GM19025 (cell line): ENCODE data around the gene UNC119.
"Not testable (repeated sequence)": the region's sequence is repeated elsewhere in the genome, so short reads cannot be mapped to it uniquely, and the experiment has no call there.

Source experiments
- ATAC-seq: cut with Tn5 transposase; IDR thresholded peaks from one replicate; pipeline ENCODE4 v1.9.1; 2021; ENCODE audit warnings: mild to moderate bottlenecking, low read depth, moderate library complexity; ENCODE audit not compliant: unreplicated experiment

UNC119 gene

DNA sequence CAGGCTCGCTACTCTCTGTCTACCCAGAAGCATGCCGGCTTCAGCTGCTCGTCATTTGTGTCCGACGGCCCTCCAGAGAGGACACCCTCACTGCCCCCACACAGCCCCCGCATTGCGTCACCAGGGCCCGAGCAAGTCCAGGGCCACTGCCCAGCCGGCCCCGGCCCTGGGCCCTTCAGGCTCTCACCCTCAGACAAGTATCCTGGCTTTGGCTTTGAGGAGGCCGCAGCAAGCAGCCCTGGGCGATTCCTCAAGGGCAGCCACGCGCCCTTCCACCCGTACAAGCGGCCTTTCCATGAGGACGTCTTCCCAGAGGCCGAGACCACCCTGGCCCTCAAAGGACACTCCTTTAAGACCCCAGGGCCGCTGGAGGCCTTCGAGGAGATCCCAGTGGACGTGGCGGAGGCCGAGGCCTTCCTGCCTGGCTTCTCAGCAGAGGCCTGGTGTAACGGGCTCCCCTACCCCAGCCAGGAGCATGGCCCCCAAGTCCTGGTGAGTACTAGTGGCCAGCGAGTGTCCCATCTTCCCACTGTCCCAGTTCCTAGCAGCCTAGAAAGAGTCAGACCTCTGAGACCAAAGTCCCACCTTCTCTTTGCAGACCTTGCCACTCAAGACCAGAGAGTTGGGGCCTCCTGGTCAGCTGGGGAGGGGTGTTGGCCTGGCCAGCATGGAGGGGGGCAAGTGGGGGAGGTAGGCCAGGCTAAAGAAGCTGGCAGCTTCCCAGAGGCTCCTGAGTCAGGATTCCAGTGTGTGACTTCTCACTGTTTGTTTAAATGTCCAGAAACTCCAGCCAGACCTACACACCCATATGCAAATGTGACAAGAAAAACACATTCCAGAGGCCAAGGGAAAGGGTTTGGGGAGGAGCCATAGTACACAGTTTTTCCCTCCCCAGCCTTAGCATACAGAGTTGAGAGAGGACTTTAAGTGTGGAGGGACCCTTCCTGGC is 27.7 kb downstream of the UNC119 start:
- no peak for ATAC-seq

DNA sequence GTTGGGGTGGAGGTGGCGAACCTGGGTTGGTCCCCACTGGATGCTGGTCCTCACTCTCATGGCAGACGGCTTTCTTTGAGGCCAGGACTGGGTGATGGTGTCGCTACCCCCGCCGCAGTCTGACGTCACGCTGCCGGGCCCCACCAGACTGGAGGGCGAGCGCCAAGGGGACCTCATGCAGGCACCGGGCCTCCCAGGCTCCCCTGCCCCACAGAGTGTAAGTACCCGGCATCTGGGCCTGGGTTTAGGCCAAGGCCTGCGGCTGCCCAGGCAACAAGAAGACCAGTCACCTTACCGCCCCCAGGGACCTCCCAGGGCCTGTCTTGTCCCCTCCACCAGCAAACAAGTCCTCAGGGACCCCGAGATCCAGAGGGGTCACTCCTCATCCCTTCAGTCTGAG is 28.5 kb downstream of the UNC119 start:
- ATAC-seq = no peak

DNA sequence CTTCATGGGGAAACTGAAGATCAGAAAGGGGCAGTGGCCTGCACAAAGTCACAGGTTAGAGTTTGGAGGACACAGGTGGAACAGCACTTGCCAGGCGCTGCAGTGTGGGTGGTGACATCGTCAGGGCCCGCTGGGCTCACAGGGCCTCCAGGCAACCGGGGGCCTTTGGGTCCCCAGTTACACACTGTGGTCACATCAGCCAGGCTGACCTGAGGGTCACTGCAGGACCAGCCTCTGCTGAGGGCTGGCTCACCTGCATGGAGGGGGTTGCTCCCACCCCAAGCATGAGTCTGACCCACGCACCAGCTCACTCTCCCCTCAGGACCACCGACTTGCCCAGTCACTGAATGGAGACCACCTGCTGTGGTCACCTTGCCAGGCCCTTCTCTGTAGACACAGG is 29.2 kb downstream of the UNC119 start:
- no peak for ATAC-seq

DNA sequence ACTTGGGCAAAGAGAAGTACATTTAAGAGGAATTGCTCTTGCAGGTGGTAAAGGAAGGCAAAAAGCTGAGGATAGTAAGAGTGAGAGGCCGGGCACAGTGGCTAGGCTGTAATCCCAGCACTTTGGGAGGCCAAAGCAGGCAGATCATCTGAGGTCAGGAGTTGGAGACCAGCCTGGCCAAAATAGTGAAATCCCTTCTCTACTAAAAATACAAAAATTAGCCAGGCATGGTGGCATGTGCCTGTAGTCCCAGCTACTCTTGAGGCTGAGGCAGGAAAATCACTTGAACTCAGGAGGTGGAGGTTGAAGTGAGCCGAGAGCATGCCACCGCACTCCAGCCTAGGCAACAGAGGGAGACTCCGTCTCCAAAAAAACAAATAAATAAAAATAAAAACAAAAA is 30.1 kb downstream of the UNC119 start:
- not testable (repeated sequence) for ATAC-seq

DNA sequence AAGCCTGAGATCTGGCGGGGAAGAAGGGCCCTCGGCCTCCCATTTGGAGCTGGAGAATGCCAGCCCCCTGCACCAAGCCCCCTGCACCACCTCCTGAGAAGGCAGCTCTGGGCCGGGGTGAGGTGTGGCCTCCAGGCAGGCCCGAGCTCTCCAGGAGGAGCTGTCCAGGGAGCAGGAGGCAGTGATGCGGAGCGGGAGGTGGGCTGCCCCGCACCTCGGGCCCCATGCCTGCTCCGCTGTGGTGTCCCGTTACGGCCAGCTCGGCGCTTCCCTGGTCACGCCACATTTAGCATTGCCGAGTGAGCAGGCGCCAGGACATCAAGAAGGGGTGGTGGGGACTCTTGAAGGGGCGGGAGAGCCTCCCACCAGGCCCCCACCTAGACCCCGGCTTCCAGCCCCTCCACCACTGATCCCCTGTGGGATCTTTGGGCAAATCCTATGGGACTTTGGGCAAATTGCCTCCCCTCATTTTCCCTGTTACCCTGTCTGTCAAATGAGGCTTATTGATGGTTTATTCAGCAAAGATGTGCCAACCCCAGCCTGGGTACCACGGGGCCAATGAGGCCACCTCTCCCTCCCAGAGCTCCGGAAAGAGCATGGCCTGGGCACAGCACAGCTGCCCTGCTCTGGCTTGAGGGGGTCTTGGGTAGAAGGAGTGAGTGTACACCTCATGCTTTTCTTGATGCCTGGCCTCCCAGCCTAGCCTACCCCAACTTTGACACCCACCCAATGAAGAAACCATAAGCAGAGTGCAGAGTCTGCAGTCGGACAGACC is 30.9 kb downstream of the UNC119 start:
- no peak for ATAC-seq

DNA sequence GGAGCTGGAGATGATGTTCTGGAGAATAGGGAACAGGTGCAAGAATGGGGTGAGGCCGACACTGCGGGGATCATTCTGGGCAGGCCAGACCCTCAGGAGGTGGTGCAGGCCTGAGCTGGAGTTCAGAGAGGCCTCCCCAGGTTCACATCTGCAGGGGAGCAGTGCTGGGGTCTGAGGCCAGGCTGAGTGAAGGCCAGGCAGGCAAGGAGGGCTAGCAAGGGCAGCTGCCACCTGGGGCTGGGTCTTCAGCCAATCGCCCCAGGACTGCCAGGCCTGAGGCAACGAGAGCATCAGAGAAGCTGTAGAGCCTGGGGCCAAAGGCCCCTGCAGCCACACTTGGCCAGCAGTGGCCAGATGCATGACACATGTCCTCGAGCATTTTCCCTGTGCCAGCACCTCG is 31.7 kb downstream of the UNC119 start:
- ATAC-seq = no peak

DNA sequence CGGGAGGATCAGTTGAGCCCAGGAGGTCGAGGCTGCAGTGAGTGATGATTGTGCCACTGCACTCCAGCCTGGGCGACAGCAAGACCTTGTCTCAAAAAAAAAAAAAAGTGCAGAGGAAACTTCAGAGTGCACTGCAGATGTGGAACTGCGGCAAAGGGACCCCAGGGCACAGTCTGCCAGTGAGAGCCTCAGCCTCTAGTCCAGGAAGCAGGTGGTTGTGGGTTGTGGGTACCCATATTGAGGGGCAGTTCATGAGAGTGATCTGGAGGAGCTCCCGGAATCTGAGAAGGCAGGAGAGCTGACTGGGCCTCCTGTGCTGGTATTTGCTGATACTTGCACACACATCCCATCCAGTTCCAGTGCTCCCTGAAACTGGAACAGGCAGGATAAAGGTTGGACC is 33.2 kb downstream of the UNC119 start:
- no peak for ATAC-seq

DNA sequence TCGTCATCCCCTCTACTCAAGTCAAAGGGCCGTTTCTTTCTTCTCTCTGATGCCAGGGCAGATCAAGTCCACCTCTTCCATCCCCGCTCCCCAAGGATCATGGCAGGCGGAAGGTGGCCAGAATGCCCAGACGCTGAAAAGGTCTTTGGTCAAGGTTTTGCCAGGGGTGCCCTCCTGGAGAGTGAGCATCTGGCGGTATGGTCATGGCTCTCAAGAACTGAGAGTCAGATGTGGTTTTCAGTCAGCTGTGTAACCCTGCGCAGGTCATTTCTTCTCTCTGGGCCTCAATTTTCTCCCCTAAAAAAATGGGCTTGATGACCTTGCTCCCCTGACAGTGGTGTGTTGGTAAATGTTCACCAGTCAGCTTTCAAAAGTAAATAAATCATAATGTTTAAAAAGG is 33.8 kb downstream of the UNC119 start:
- no peak for ATAC-seq

DNA sequence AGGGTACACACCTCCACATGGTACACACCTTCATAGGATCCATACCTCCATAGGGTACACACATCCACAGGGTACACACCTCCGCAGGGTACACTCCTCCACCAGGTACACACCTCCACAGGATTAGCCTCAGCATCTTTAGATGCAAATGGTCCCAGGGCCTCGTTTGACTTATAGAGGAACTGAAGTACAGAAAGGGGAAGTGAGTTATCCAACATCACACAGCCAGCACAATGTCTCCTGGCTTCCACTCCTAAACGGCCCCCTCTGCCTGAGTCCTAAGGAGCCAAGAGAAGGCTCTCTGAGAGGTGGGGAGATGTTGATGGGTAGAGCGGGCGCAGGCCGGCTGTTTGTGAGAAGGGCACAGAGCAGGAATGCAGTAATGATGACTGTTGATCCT is 34.3 kb downstream of the UNC119 start:
- ATAC-seq = no peak

DNA sequence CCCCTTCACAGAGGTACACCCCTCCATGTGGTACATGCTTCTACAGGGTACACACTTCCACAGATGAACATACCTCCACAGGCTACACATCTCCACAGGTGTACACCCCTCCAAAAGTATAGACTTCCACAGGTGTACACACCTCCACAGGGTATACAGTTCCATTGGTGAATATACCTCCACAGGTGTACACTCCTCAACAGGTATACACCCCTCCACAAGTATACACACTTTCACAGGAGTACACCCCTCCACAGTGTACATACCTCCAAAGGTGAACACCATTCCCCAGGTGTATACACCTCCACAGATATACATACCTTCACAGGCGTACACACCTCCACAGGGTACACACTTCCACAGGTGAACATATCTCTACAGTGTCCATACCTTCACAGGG is 36.9 kb downstream of the UNC119 start:
- ATAC-seq = no peak

DNA sequence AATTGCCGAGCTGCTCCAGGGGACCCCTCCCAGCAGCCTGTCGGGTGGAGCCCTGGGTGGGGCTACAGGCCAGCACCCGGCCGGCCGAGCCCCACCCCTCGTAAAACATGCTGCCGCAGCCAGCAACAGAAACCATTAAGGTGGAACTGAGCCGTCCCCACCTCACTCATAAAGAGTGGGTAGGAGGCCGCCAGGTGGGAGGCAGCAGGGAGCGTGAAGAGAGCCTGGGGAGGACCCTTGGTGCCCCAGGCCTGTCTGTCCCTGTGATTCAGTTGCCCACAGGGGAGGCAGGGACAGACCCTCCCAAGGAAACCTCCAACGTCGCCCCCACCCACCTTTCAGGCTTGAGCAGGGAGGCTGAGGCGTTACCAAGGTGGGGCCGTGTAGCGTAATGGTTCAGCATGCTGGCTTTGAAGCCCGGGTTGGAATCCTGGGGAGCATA is 37.8 kb downstream of the UNC119 start:
- no peak for ATAC-seq

DNA sequence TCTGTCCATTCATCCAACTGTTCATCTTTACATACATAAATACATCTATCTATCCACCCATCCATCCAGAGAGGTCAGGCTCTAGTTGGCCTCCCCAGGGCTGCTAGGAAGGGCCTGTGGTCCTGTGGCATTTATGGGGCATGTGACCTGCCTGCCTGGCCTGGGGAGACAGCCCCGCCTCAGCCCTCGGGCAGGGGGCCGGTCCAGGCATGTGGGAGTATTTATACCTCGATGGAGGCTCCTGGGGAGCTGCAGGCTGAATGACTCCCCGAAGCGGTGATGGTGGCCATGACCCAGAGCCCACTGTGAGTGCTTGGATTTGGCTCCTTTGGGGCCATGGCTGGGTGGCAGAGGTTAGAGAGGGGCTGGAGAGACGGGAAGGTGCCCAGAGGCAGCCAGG is 38.9 kb downstream of the UNC119 start:
- no peak for ATAC-seq

DNA sequence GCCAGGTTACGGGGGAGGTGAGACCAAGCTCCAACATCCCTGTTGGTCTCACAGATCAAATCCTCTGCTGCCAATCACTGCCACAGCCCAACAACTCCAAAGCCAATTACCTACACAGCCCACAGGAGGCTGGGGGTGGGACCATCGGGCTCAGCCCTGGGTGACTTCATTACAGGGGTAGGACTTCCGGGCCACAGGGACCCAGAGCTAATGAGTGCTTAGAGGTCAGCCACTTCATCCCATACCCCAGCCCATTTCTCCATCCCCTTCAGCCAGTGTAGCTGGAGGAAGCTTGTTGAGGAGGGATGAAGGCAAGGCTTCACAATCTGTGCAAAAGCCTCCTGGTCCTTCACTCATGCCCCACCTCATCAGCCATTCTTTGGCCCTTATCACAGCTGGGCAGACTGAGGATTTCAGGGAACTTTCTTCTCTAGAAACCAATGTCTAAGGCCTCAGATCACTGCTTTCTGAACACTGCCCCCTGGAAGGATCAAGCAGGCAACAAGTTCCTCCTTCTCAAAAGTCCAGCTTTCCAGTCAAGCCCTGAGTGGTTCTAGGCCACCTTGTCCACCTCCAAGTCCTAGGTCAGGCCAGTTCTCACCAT is 40.5 kb downstream of the UNC119 start:
- no peak for ATAC-seq

DNA sequence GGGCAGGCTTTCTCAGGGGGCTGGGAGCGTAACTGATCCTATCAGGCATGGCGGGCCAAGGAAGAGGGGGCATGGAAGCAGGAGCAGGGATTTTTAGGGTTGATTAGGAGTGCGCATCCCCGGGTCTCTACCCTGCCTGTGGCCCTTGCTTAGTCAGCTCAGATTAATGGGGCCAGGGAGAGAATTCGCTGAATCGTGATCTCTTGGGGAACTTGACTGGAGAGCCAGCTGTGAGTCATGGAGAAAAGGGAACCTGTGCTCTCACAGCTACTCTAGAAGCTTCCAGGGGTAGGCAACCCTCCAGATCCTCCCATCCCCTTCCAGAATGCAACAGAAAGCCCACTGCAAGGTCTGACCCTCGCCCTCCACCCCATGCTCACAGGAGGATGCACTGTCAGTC is 42.6 kb downstream of the UNC119 start:
- no peak for ATAC-seq

DNA sequence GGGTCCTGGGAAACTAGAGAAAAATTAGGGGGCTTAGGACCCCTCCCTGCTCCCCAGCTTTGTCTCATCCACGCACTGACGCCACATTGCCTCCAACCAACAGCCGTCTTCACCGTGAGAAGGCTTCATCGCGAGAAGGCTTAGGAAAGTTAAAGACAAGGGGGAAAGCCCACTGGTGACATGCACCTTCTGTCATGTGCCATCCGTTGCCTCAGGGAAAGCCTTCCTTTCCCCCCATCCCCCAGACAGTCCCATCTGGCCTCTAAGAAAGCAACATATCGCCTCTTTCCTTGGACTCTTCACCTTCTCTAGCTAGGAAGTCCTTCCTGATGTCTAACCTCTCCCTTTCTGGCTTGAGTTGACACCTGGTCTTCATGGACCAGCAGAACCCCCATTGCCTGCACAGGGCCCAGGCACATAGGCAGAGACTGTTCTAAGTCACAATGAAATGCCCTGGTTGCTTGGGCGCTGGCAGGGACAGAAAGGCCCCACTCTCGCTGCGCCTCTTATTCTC is 44.2 kb downstream of the UNC119 start:
- ATAC-seq = no peak

DNA sequence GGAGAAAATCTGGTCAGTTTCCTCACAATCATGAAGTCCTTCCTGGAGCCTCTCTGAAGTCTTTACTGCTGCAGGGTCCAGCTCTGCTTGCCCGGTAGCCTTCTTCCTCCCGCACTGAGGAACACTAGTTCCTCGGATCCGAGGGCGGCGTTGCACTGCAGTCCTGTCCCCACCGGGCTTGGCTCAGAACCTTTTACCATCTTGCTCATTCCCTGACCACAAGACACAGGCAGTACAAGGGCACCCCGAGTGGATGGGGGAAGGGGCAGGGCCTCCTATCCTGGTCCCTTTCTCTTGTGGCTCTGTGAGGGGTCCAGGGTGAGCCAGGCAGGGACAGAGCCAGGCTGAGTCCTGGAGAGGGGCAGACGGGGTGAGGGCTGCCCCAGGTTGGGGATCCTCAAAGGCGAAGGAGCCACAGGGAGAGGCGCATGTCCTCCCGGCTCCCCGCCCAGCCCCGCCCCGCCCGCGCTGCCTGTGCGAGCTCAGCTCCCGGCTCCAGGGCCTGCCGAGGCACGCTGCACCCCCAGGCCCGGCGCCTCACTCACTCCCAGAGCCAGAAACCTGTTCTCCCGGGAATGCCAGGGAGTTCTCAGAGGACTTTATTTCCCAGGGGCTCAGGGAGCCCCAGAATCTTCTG is 44.7 kb downstream of the UNC119 start:
- no peak for ATAC-seq

DNA sequence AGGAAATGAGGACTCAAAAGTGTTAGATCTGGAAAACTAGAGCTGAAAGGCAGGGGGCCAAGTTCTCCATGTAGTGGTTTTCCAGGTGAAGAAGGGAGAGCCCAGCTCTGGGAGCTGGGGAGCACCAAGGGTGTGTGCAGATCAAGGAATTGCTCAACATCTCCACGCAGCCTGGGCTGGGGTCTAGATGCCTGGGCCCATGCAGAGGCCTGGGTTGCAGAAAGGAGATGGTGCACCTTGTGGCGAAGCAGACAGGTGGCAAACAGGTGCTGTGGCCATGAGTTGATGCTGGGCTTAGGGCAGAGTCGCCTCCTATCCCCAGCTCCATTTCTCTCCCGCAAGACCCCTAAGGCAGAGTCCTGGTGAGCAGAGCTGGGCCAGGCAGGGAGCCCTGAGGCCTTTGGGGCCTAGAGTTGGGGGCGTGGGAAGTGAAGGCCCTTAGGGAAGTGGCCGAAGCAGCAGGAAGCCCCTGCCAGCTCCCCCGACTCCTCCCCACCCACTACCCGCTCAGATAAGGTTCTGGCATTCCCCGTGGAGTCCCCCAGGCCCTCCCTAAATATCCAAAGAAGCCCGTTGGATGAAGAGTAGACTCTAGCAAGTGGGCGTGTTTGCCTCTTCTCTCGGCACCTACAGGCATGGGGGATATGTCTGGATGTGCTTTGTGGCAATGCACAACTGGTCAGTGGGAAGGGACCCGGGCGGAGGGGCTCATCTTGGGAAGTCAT is 45.5 kb downstream of the UNC119 start:
- no peak for ATAC-seq

DNA sequence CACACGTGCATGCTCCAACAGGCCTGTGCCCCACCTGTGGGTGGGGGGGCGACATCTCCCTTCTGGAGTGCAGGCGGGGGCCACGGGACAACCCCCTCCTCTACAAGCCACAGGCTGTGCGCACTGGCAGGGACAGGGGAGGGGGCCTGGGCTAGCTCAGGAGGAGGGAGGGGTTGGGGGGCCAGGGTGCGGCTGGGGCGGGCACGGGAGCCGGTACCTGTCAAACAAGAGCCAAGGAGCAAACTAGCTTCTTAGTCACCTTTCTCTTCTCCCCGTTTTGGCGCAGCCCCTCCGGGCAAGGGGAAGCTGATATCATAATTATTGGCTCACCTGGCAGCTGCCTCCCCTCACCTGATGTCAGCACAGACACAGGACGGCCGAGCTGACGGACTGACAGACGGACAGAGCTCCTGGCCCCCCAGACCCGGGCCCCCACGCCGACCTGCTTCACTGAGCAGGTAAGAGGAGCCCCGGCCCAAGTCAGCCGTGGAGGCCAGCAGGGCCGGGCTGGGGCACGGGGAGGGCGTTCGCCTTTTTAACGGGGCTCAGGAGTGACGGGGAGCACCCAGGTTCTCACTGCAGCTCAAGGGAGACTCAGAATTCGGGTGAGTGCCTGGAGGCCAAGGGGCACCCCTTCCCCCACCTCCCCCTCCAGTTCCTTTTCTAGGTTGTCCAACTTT is 46.3 kb downstream of the UNC119 start, which contains the start of gene FOXN1:
TSS of gene FOXN1 (plus strand) at position 363 of the 680 bp plus-strand sequence. CDS start 17,622 bp downstream, outside the sequence.
- no peak for ATAC-seq

DNA sequence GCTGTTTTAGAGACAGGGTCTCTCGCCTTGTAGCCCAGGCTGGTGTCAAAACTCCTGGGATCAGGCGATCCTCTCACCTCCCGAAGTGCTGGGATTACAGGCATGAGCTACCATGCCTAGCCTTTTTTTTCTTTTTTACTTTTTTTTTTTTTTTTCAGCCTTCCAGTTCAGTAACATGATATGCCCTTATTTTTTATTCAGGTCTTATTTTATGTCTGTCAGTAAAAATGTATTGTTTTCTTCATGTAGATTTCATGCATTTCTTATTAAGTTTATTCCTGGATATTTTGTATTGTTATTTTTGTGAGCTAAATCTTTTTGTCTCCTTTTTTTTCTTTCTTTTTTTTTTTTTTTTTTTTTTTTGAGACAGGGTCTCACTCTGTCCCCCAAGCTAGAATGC is 49.0 kb downstream of the UNC119 start:
- ATAC-seq = no peak
